Ureter (tissue), 1 donor: ENCODE results near the gene LMO4. TPM values are rescaled to one million over a fixed set of nuclear protein-coding genes. Genes with fewer than 3 reads are reported as not detected.

Source experiments
- DNase-seq: peaks from one replicate; pipeline ENCODE4 v3.0.0-alpha.2; 2020; ENCODE audit warnings: low spot score
- total RNA-seq: library from RNA; stranded (reverse); gene quantifications from one replicate; pipeline ENCODE4 v1.2.4, GENCODE V29; 2023
- donor health status: DM: yes; HTN: yes; CAD: no.

Gene LMO4
- total RNA-seq, 1 donor from 2014 or later: 51.4 TPM

DNA sequence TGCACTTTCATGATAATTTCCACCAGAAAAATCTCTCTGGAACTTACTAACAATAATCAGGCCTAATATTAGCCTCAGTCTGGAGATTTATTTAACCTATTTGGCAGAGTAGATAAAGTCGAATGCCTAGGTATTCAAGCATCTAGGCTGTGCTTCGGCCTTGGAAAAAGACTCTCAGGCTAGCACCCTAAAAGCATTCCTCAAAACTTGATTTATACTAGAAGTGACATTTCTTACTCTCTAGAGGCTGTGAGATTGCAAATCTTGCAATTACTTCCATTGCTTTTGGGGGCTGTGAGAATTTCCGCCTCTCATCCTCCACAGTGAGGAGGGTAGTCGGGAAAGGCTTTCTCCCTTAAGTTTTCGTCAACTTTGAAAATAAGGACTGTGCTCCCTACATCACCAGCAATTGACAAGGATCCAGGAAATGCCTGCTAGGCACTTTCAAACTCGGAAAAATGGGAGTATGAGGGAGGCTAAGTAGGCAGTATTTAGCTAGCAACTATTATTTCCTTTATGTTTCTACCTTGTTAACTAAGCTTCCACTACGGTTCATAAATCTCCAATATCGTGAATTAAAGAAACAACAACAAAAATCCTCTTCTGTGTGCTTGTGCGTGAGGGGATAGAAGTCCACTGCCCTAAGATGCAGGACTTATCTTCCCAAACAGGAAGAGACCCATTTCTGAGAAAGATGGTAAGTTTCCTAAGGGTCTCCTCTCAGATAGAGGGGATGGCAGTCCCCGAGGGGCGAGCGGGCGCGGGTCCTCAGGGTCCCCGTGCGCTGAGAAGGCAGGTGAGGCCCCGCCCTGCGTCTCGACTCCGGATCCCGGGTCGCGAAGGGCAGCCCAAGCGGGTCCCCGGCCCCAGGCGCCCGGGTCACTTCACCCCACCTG lies 1.1 kb upstream of the LMO4 start:
- DNase-seq: no peak

- peak; percentile 61 for DNase-seq
Observed at GRCh38 chr1:87329051-87329525, 408 bp downstream of the LMO4 start.

- no peak for DNase-seq
Observed at GRCh38 chr1:87329526-87330056, 911 bp downstream of the LMO4 start.

DNA sequence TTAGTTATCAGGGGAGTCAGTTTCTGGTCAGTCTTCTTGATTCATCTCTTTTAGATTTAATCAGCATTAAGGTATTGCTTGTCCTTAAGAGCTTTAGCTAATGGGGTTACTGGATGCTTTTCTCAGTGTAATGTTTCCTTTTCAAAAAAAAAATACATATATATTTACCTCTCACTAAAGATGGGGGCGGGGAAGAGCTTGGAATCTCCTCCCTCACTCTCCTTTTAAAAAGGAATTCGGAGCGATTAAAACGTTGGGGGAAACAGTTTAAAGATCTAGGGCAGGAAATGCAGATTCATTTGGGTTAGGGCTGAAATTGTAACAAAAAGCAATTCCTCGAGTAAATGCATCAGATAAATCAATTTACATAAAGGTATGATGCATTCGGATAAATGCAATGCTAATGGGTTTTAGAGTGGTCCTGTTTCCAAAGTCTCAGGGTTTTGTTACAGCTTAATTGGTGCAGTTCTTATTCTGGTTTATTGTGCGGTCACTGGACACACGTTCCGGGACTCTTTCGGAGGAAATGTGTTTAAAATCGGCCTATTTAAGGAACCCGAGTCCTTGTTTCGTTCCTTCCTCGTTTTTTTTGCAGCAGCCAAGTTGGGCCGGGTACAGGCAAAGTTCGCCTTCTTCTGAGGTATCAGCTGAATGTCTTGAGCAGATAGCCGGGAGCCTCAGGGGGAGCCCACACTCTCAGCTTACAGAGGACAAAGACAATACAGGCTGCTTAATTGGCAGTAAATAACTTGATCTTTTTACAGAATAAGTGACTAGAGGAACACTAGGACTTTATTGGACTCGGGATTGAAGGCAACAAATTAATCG lies 1.6 kb downstream of the LMO4 start:
- DNase-seq: no peak

GRCh38 chr1:87330885-87331364 lies 2.2 kb downstream of the LMO4 start:
- no peak for DNase-seq

DNA sequence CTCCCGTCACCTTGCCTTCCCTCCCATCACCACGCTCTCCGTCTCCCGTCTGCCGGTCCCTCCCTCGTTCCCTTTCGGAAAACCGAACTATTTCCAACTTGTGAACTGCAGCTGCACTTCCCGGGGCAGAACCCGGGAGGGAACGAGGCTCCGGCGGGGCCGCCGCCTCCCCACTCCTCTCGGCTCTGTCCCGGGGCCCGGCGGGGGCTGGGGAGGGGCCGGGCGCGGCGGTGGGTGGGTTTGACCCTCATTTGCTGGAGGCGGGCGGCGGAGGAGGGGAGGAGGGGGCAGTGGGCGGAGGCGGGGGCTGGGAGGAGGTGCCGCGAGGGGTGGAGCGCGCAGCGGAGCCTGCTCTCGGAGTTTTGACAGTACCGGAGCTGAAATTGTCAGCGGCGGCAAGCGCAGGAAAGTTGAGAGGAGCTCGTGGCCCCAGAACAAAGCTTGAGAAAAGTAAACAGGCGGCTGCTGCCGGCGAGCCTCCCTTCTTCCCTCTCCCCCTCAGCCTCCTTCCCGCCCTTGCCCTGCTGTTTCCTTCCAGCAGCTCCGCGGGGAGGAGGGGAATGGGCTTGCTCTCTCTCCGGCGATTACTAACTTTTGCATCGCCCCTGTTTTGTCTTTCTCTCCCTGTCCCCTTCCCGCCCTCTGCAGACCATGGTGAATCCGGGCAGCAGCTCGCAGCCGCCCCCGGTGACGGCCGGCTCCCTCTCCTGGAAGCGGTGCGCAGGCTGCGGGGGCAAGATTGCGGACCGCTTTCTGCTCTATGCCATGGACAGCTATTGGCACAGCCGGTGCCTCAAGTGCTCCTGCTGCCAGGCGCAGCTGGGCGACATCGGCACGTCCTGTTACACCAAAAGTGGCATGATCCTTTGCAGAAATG lies 2.9 kb downstream of the LMO4 start:
- peak; percentile 88 for DNase-seq

DNA sequence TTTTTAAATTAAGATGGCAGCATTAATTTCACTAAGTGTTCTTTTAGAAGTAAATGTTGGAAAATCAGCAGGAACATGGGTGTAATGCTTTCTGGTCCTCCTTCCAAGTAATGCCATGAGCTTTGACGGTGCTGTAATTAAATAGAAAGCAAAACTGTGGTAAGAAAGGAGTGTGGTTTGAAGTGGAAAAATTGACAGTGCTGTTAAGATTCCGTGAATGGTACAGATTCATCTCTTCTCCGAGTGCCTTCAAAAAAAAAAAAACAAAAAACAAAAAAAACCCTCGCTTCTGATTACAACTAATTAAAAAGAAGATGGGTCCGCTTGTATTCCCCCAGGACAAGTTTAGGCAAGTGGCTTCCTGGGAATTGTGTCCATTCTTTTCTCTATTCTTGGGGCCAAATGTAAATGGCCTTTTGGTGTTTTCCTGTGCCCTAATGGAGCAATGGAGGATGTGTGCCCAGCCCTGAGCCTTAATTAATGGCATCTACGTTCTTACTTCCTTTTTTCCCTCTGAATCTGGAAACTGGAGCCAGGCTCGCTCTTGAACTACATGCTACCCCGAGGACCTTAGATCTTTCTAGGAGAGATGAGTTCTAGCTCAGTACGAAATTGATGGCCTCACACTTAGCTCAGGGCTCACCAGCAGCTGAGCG lies 5.1 kb downstream of the LMO4 start:
- no peak for DNase-seq

- DNase-seq: no peak
Observed at GRCh38 chr1:87334351-87335174, 5.9 kb downstream of the LMO4 start.

DNA sequence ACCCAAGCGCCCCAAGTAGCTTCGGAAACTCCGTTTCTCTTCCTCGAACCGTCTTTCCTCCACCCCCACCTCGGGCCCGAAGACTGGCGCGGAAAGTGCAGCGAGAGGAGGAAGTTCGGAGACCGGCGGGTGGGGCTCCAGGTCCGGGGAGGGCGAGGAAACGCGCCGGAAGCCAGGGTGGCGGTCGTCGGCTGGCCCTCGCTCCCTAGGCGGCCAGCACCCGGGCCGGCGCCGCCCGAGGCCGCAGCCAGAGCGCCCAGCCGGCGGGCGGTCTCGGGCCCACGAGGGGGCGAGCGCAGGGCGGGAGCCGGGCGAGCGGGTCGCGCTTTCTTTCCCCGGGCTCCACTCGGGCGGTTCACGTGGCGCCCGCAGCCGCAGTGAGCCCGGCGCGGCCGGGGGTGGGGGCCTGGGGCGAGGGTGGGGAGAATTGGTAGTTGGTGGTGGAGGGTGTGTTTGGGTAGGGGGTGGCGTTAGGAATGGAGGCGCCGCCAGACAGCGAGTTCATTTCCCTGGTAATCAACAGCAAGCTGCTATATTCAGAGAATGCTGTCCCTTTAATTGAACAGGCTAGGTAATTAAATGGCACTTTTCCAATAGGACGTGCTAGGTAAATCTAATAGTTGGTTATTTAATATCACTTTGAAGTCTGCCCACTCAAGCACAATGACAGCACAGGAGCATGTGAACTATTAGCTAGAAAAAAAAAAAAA lies 6.7 kb downstream of the LMO4 start:
- DNase-seq: peak; percentile 73

DNA sequence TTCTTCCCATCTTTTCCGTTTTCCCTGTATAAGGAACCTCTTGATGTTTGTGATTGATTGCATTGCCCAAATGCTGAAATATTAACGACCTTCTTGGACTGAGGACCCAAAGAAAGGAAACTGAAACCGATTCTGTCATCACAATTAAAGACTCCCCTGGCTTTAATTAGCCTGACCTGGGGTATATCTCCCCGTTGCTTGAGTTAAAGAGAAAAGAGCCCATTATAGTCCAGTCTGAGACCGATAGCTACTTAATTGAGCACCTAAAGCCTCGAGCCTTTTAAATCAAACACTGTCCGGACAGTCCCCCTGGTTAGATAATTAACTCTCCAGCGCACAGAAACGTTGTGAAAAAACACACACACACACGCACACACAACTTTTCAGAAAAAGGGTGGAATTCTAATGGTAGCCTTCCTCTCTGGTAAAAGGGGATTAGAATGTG lies 8.0 kb downstream of the LMO4 start:
- no peak for DNase-seq

DNA sequence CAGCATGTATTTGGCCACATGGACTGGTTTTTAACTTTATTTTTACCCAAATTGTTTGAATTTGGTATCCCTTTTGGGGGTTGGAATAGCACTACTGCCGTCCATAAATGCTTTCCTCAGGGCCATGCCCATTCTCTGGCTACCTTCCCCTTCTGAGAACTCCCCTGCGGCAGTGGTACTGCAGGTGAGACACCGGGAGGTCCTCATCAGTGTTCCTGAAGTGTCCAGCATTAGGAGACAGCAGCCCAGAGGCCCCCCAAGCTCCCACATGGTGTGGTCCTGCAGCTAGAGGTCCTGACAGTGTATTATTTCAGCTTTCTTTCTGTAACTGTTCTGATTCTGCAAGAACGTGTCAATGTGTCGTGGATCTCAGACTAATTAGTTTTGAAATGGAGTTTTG lies 8.9 kb downstream of the LMO4 start:
- no peak for DNase-seq

DNA sequence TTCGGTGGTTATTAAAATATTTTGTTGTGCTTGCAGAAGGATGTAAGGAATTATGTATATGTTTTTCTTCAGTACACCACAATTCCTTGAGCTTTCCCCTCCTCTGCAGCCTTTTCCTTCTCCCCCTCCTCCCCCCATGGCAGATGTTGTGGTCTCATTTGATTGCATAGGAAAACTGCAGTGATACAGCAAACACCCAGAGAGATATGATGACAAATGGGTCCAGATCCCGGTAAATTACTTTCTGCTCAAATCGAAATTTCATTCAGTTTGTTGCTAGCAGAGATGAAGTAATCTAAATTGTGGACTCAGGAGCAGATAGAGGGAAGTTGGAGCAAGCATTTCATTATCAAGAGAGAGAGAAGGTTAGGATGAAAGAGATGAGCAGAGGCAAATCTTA lies 9.9 kb downstream of the LMO4 start:
- DNase-seq: no peak

DNA sequence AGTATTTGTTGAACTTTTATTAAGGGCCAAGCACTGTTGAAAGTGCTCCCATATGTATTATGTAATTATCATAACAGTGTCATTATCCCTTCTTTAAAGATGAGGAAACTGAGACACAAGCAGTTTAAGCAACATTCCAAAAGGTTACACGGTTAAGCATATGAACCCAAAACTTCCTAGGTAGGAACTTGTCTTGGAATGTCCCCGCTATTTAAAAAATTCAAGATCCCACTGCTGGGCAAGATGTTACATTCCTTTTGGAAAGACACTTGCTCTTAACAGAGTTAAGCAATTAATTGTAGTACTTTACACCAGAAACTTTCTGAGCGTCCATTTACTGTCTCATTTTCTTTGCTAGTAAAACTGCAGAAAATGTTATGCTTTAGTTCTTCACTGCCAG lies 15.6 kb downstream of the LMO4 start:
- DNase-seq: no peak

- no peak for DNase-seq
Observed at GRCh38 chr1:87346130-87346814, 17.6 kb downstream of the LMO4 start.

- no peak for DNase-seq
Observed at GRCh38 chr1:87348341-87349019, 19.8 kb downstream of the LMO4 start.

- no peak for DNase-seq
Observed at GRCh38 chr1:87349036-87349435, 20.4 kb downstream of the LMO4 start.

- no peak for DNase-seq
Observed at GRCh38 chr1:87355894-87356293, 27.2 kb downstream of the LMO4 start.

DNA sequence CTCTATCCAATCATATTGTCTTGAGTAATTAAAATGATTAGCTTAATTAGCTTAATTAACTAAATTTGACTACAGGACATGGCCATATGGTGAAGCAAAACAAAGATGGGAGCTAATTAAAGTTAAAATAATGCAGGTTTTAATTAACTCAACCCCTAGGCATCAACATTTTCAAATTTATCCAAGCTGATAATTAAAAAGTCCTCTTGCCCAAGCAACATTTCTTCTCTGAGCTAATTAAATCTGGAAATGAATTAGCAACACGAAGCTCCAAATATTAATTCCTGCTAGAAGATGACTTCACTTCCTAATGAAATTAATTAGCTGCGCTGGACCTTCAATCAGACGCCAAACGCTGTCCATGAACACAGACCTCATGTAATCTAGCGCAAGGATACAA lies 27.9 kb downstream of the LMO4 start:
- no peak for DNase-seq
